Left renal pelvis (tissue), 4 donors: ENCODE measurements around the gene POMC. TPM values are rescaled to one million over a fixed set of nuclear protein-coding genes. Genes with fewer than 3 reads are reported as not detected.
"Not testable (repeated sequence)": the region's sequence is repeated elsewhere in the genome, so short reads cannot be mapped to it uniquely, and the experiment has no call there.

Experiments used
- DNase-seq, 4 donors: peaks; one replicate each; pipeline ENCODE4 v3.0.0-alpha.2; 2013; ENCODE audit warnings: low read depth in 4 of 4, low spot score in 3 of 4
- polyA plus RNA-seq, 4 donors: library from polyadenylated mRNA; unstranded; fragments of 120-200 nt; gene quantifications; one replicate each; pipeline ENCODE4 v1.2.1, GENCODE V29; 2013; ENCODE audit not compliant: insufficient read length in 4 of 4

POMC gene
- 1 to 10 TPM; 2.7 to 7.8 (median 5.3) TPM for polyA plus RNA-seq

- peak in 2 of 4 donors; percentile 20 to 42 for DNase-seq
Observed at GRCh38 chr2:25168256-25169072, at the start of gene POMC. Gene POMC (minus strand): TSS chr2:25168580. CDS start chr2:25164772, 3,808 bp downstream.

GRCh38 chr2:25218100-25218499 is 49.7 kb upstream of the POMC start:
- DNase-seq: no peak

DNA sequence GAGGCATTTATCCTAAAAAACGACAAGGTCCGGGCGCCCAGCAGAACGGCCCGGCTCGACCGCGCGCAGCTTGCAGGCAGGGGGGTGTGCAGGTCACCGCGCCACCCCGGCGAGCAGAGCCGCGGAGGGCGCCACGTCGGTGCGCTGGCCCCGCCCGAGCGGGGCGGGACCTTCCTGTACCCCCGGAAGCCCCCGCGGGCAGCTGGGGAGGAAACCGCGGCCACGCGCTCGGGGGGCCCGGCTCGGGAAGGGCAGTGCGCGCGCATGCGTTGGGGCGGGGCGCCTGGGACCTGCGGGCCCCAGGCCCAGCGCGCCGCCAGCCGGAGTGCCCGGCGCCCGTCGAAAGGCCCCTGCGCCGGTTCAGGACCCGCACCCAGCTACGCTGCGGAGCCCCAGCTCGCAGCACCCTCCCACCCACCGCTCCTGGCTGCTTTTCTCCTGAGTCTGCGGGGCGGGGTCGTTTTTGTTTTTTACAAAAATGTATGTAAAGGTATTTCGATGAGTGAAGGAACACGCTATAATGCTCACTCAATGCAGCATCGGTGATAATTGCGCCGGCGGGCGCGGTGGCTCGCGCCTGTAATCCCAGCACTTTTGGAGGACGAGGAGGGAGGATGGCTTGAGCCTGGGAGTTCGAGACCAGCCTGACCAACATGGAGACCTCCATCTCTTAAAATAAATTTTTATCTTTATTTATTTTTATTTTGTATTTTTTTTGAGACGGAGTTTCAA is 47.7 kb upstream of the POMC start:
- DNase-seq: peak in 1 of 4 donors; percentile 53

- no peak for DNase-seq
Observed at GRCh38 chr2:25215232-25215631, 46.9 kb upstream of the POMC start.

GRCh38 chr2:25213229-25213628 is 44.8 kb upstream of the POMC start:
- no peak for DNase-seq

- not testable (repeated sequence) for DNase-seq
Observed at GRCh38 chr2:25210923-25211322, 42.5 kb upstream of the POMC start.

DNA sequence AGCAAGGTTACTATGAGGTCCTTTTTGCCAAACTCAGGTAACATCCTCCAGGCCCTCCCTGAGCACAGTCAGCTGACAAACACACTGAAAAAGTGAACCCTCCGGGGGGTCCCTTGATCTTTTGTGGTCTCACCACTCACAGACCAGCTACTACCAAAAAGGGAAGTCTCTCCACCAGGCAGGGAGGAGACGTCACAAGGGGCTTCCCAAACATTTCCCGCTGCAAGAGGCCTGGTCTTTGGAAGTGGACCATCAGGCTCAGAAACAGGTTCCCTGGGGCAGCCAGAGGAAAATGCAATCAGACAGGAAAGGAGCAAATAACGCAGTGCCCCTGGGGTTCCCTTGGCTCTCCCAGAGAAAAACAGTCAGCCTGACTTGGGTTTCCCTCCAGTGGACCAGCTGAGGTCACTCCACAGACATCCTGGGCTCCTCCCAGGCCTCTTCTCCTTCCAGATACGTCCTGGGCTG is 38.7 kb upstream of the POMC start:
- DNase-seq: no peak

DNA sequence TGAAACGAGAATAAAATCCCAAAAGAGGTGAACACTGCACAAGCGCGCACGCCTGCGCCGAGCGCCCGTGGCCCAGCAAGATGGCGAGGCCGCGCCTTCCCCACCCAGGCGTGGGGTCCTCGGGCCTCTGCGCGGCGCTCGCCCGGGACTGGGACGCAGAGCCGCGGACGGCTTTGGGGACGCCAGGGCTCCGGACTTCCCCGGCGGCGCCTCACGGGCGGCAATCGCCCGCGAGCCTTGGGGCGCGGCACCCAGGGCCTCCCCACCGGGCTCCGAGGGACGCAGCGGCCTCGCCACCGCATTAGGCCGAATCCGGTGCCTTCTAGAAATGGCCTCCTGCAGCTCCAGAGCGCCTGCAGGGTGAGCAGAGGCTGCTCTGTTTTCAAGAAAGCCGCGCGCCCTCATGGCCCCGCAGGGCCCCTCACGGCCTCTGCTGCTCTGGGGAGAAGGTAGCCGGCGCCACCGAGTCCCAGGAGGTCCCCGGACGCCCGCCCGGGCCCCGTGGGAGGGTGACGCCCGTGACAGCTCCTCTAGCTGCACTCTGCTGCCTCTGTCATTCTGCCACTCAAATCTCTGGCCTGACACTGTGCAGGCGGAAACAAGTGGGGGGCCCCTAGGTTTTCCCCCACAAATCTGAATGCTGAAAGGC is 35.9 kb upstream of the POMC start:
- no peak for DNase-seq

DNA sequence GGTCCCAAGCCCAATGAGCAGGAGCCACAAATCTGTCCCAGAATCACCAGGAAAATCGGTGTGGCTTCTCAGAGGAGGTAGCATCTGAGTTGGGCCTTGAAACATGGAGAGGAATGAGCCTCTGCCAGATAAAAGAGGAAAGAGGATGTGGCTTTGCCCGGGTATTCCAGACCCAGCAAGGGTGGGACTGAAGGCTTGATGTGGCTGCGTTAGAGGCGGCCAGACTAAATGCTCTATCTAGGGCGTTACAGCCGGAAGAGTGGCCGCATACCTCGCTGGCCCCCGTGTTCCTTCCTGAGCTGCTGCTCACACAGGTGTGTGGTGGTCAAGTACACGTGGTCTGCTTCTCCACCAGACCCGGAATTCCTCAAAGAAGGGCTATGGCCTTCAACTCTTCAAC is 33.9 kb upstream of the POMC start:
- DNase-seq: no peak

- DNase-seq: no peak
Observed at GRCh38 chr2:25201794-25202193, 33.4 kb upstream of the POMC start.

GRCh38 chr2:25201265-25201664 is 32.9 kb upstream of the POMC start:
- no peak for DNase-seq

DNA sequence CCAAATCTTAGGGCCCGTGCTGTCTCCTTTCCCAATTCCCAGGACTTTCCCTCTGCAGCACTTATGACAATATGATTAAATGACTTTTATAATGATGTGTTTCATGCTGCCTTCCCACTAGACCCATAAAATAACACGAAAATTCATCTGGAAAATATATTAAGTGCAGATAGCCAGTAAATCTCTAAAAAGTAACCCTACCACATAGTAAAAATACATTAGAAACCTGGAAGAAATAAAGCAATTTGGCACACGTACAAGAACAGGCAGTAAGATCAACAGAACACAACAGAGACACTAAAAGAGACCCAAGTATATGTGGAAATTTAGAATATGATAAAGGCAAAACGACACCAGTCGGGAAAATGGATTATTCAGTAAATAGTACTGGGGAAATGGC is 30.2 kb upstream of the POMC start:
- no peak for DNase-seq

- DNase-seq: no peak
Observed at GRCh38 chr2:25198209-25198525, 29.8 kb upstream of the POMC start.

GRCh38 chr2:25197336-25198208 is 29.2 kb upstream of the POMC start:
- no peak for DNase-seq

GRCh38 chr2:25194576-25195122 is 26.3 kb upstream of the POMC start:
- no peak for DNase-seq

GRCh38 chr2:25190536-25190935 is 22.2 kb upstream of the POMC start:
- no peak for DNase-seq

GRCh38 chr2:25188405-25188804 is 20.0 kb upstream of the POMC start:
- DNase-seq: no peak

DNA sequence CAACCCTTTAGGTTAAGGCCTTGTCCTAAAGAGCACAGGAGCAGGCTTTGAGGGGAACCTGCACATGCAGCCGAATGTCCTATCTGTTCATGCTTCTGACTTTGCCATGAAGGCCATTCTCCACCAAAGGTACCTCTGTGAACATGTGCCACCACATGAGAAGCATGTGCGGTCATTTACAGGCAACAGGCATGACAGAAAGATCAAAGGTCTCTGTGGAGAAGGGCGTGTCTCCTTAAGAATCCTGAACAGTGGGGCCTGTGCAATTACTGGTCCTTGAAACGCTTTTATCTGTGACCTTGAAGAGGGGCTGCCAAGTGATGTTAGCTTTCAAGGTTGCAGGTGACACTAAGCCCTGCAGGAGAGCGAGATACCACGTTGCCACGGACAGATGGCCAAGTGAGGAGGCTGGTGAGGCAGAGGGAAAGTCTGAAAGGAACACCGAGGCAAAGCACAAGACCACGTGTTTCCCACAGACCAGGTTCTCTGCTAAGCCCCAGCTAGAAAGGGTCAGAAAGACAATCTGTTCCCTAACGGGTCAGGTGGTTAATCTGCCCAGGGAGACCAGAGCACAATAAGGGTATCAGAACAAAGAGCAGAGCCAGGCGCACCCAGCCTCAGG is 19.5 kb upstream of the POMC start:
- no peak for DNase-seq

DNA sequence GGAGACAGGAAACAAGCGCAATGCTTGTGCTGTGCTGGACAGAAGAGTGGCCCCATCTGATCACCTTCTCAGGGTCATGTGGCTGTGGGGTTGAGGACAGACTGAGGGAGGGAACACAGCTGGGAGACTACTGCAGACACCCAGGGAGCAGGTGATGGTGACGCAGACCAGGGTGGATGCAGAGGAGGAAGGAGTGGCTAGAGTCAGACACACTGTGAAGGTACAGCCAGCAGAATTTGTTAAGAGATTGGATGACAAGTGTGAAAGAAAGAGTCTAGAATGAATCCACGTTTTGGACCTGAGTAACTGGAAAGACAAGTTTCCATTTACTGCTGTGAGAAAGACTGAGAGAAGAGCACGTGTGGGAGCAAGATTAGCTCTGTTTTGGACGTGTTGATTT is 15.9 kb upstream of the POMC start:
- no peak for DNase-seq

DNA sequence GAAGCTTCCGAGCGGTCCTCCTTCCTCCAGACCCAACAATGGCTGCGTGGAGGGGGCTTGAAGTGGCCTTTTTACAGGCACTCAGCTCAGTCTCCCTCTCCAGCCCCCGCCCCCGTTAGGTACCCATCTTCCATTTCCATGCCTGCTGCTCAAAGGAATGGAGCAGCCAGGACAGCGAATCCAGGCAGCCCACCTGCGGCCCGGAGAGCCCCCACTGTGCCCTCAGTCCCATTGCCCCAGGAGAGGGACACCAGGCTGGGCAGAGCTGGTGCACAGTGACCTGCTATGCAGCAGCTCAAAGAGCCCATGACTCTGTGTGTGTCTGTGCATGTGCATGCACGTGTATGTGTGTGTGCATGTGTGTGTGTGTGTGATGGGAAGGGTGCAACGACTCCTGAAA is 10.6 kb upstream of the POMC start:
- DNase-seq: no peak
